ENCODE data around the gene CBX1. TPM values are rescaled to one million over a fixed set of nuclear protein-coding genes. Genes with fewer than 3 reads are reported as not detected.
"Not testable (repeated sequence)": the region's sequence is repeated elsewhere in the genome, so short reads cannot be mapped to it uniquely, and the experiment has no call there.

The CBX1 gene
- total RNA-seq, 2 donors from 2014 or later, result 35.0 to 43.7 TPM

GRCh38 chr17:48068491-48068961 is 32.8 kb downstream of the CBX1 start:
- WGBS, result 68% methylated on average over 3 of the region's 3 CpGs

GRCh38 chr17:48067808-48068207 is 33.5 kb downstream of the CBX1 start:
- TF ChIP-seq POLR2AphosphoS5 (IDR thresholded peaks at IDR 0.05), result peak; percentile 72
- peak; percentile 30 for DNase-seq (ENCODE audit: low spot score)
- H3K27me3 ChIP-seq (replicated peaks; ENCODE audit: insufficient read depth); H3K36me3 ChIP-seq; H3K9me3 ChIP-seq; H3K4me1 ChIP-seq (replicated peaks); intact Hi-C loops (cut with DNase I); H3K4me3 ChIP-seq: not testable (repeated sequence)
- WGBS, result 57% methylated on average over 2 of the region's 2 CpGs
- peak overlapping the region in 1 of 2 donors; percentile 6 for H3K27ac ChIP-seq

More at GRCh38 chr17:48068491-48068961, 32.8 kb downstream of the CBX1 start:
- no peak for DNase-seq (ENCODE audit: low spot score)
- H3K27me3 ChIP-seq (replicated peaks; ENCODE audit: insufficient read depth), result no peaks in the 10 kb centered on the region
- H3K4me3 ChIP-seq, result no peak overlapping the region
- TF ChIP-seq POLR2A (IDR thresholded peaks at IDR 0.05) (no peak), CTCF (IDR thresholded peaks at IDR 0.05) (no peak), POLR2AphosphoS5 (IDR thresholded peaks at IDR 0.05) (no peak)
- no peaks in the 10 kb centered on the region for H3K4me1 ChIP-seq (replicated peaks)
- H3K27ac ChIP-seq, result no peak overlapping the region
- intact Hi-C loops (cut with DNase I), result no loop called here
- H3K36me3 ChIP-seq, result peaks cover 0 to 2% of the 10 kb centered on the region in 2 donors
- no peaks in the 10 kb centered on the region for H3K9me3 ChIP-seq

- intact Hi-C loops (cut with DNase I), result no loop called here
- H3K27me3 ChIP-seq (replicated peaks; ENCODE audit: insufficient read depth), result no peaks in the 10 kb centered on the region
- H3K9me3 ChIP-seq, result no peaks in the 10 kb centered on the region
- no peak overlapping the region for H3K4me3 ChIP-seq
- DNase-seq (ENCODE audit: low spot score), result no peak
- H3K4me1 ChIP-seq (replicated peaks), result no peaks in the 10 kb centered on the region
- 97% methylated on average over 3 of the region's 3 CpGs for WGBS
- no peak overlapping the region for H3K27ac ChIP-seq
- TF ChIP-seq POLR2AphosphoS5 (IDR thresholded peaks at IDR 0.05) (no peak), POLR2A (IDR thresholded peaks at IDR 0.05) (no peak), CTCF (IDR thresholded peaks at IDR 0.05) (no peak)
- peaks cover 0 to 2% of the 10 kb centered on the region in 2 donors for H3K36me3 ChIP-seq
These were observed 34.0 kb downstream of the CBX1 start for GRCh38 chr17:48067245-48067644.

- no peak overlapping the region for H3K4me3 ChIP-seq
- intact Hi-C loops (cut with DNase I), result no loop called here
- TF ChIP-seq POLR2AphosphoS5 (IDR thresholded peaks at IDR 0.05), result no peak
- no peak for TF ChIP-seq CTCF (IDR thresholded peaks at IDR 0.05)
- no peak for TF ChIP-seq POLR2A (IDR thresholded peaks at IDR 0.05)
- H3K36me3 ChIP-seq, result peaks cover 0 to 2% of the 10 kb centered on the region in 2 donors
- H3K27me3 ChIP-seq (replicated peaks; ENCODE audit: insufficient read depth), result no peaks in the 10 kb centered on the region
- 79% methylated on average over 1 of the region's 1 CpG for WGBS
- no peaks in the 10 kb centered on the region for H3K4me1 ChIP-seq (replicated peaks)
- DNase-seq (ENCODE audit: low spot score), result no peak
- no peak overlapping the region for H3K27ac ChIP-seq
- H3K9me3 ChIP-seq, result no peaks in the 10 kb centered on the region
These were observed 34.6 kb downstream of the CBX1 start for GRCh38 chr17:48066656-48067055.

- Histone ChIP-seq H3K4me3 (no peak overlapping the region), H3K27ac (no peak overlapping the region), H3K36me3 (peaks cover 0 to 2% of the 10 kb centered on the region in 2 donors), H3K27me3 (replicated peaks; ENCODE audit: insufficient read depth) (no peaks in the 10 kb centered on the region), H3K9me3 (no peaks in the 10 kb centered on the region), H3K4me1 (replicated peaks) (no peaks in the 10 kb centered on the region)
- intact Hi-C loops (cut with DNase I), result no loop called here
- 82% methylated on average over 1 of the region's 1 CpG for WGBS
- no peak for TF ChIP-seq POLR2AphosphoS5 (IDR thresholded peaks at IDR 0.05)
- no peak for TF ChIP-seq POLR2A (IDR thresholded peaks at IDR 0.05)
- no peak for TF ChIP-seq CTCF (IDR thresholded peaks at IDR 0.05)
- no peak for DNase-seq (ENCODE audit: low spot score)
These were observed 35.1 kb downstream of the CBX1 start for GRCh38 chr17:48066192-48066591.

All from prostate gland (tissue), 2 donors.